Measurements from ENCODE around the gene TMEM140.
"Not testable (repeated sequence)": the region's sequence is repeated elsewhere in the genome, so short reads cannot be mapped to it uniquely, and the experiment has no call there.

Gene TMEM140

GRCh38 chr7:135159359-135160085 is 11.7 kb downstream of the TMEM140 start:
- no peak for DNase-seq

DNA sequence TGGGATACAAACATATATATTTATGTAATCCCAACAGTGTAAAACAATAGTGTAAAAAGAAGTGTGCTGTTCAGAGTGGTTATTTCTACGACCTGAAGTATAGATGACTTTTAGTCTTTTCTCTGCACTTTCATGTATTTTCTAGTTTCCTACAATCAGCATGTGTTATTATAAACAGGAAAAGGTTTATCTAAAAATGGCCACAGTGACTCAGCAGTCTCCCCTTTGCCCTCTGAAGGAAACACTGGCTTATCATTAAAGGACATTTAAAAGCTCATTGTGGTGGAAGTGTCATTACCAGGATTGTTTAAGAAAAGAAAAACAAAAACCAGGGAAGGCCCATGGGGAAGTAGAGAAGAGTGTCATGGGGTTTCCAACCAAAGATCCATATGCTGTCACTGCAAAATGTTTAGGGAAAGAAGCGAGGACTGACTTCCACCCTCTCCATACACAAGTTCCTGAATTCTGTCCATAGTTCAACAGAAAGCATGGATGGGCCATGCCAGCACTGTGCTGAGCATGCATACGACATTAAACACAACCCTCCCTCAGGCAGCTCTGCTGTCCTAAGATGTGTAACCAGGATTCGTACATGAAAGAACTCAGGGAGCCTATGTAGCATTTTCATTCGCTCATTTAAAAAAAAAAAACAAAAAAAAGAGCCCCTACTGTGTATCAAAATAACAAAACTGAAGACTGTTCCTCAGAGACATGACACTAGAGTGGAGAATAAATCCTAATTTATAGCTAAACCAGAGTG is 12.4 kb downstream of the TMEM140 start:
- no peak for DNase-seq

DNA sequence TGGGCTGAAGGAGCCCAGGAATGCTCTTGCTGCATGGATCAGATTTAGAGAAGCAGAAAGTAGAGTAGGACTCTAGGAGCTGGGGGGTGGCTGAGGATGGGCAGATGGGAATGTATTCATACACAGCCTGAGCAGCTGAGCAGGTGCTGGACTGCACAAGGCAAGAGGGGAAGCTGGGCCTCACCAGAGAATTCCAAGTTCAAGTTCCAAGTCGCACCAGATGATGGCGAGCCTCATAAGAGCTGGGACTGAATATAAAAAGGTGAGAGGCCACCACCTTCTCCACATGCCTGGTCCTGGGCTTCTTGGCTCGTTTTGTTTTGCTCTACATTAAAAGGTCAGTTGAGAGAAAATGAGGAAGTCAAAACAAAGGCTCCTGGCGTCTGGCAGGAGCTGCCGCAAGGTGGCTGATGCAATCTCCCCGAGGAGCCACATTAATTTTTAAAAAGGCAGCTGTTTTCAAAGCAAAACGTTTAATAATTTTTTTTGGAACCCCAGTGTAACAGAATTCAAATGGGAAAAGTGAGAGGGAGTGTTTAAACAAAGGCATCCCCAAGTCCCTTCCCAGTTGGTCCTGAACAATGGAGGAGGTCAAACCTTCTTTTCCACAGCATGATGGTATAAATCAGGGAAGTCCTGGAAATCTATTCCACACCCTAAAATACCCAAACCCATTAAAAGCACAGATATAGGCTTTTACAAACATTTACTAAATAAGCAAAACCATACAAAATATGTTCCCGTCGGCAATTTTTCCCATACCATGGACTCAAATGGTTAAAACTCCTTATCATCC is 13.2 kb downstream of the TMEM140 start:
- no peak for DNase-seq

GRCh38 chr7:135161669-135162068 is 13.8 kb downstream of the TMEM140 start:
- no peak for DNase-seq

DNA sequence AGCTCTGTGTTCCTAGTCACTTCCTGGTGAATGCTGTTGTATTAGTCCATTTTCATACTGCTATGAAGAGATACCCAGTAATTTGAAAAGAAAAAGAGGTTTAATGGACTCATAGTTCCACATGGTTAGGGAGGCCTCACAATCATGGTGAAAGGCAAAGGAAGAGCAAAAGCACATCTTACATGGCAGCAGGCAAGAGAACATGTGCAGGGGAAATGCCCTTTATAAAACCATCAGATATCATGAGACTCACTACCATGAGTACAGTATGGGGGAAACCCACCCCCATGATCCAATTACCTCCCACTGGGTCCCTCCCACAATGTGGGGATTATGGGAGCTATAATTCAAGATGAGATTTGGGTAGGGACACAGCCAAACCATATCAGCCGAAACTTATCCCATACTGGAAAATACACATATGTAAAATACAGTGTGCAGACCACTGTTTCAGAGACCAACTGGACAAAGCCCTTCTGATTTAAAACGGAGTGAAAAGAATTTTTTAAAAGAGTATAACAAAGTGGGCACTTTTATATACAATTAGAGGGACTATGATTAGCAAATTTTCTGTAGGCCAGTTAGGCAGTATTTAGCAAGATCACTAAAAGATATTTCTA is 14.6 kb downstream of the TMEM140 start:
- DNase-seq, result no peak

DNA sequence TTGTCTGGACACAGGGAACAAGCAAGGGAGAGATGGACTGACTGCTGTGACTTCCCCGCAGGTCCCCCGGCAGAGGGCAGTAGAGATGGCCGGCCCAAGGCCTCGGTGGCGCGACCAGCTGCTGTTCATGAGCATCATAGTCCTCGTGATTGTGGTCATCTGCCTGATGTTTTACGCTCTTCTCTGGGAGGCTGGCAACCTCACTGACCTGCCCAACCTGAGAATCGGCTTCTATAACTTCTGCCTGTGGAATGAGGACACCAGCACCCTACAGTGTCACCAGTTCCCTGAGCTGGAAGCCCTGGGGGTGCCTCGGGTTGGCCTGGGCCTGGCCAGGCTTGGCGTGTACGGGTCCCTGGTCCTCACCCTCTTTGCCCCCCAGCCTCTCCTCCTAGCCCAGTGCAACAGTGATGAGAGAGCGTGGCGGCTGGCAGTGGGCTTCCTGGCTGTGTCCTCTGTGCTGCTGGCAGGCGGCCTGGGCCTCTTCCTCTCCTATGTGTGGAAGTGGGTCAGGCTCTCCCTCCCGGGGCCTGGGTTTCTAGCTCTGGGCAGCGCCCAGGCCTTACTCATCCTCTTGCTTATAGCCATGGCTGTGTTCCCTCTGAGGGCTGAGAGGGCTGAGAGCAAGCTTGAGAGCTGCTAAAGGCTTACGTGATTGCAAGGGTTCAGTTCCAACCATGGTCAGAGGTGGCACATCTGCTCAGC is 16.6 kb downstream of the TMEM140 start:
- no peak for DNase-seq

DNA sequence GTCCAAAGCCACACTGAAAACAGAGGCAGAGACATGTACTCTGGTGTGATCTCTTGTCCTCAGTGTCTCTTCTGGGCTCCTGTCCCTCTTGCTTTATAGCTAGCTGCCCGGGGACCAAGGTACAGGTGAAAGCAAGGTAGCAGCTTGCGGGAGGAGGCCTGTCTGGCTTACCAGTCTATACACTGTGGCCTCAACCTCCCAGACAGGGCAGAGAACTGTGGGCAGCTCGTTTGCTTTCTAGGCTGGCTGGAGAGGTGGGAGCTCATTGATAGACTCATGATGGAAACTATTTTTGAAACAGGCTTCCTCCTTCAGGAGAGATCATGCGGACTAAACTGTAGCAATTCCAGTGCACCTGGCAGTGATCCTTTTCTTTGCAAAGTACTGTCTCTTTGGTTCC is 18.0 kb downstream of the TMEM140 start:
- DNase-seq, result no peak

GRCh38 chr7:135166338-135166990 is 18.6 kb downstream of the TMEM140 start:
- DNase-seq, result no peak

DNA sequence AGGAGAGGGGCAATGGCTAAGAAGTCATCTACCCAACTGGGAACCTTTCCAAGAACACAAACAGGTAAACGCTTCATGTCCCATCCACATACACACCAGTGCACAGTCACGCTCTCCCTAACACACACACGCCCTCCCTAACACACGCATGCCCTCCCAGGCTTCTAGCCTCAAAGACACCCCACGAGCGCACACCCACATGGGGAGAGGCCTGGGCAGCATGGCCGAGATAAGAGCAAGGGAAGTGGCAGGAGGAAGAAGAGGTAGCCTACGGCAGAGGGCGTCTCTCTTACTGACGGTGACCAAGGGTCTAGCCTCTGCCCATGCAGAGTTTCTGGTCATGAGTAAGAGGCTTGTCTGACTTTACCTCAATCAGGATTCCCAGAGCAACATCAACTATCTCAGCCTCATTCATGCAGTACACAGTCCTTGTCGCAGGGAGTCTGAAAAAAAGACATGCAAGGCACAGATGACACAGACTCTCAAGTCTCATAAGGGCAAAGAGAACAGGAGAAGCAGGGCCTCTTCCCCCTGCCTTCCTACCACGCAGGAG is 19.6 kb downstream of the TMEM140 start:
- no peak for DNase-seq

GRCh38 chr7:135168001-135168400 is 20.1 kb downstream of the TMEM140 start:
- DNase-seq, result peak; percentile 58

DNA sequence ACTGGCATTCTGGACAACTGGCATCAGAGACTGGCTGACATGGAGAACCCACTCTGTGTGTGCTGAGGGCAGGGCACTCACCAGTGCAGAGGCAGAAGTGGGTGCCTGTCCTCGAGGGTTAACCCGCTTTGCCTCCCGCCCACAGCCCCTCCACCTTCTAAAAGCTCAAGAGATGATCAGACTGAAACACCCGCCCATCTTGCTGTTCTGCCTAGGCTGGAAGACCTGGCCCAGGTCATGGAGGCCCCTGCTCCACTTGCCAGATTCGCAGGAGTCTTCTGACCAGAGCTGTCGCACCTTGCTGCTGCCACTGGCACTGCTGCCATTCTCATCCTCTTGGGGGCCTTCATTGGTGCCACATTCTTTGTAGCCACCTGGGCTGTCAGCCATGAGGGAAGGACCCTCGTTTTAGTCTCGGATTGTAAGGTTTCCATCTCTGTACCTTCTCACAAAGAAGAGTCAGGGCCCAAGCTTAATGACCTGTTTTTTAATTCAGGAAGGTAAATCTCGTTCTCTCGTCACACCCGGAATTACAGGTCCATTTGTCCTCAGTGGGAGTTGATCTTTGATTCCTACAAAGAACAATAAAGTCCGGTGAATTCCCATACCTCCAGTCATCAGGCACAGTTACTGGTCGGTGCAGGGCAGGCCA is 20.7 kb downstream of the TMEM140 start:
- no peak for DNase-seq

GRCh38 chr7:135169141-135169963 is 21.5 kb downstream of the TMEM140 start:
- DNase-seq, result peak; percentile 74

GRCh38 chr7:135169964-135170273 is 22.0 kb downstream of the TMEM140 start:
- no peak for DNase-seq

- DNase-seq, result peak; percentile 92
Measured at GRCh38 chr7:135170274-135170997, 22.6 kb downstream of the TMEM140 start, which contains the start of gene CYREN. Gene CYREN, minus strand, starts transcription at chr7:135170707. Its CDS starts 1,785 bp downstream, at chr7:135168922.

- DNase-seq, result not testable (repeated sequence)
Measured at GRCh38 chr7:135170998-135171481, 23.2 kb downstream of the TMEM140 start.

- DNase-seq, result not testable (repeated sequence)
Measured at GRCh38 chr7:135171581-135172291, 23.9 kb downstream of the TMEM140 start.

DNA sequence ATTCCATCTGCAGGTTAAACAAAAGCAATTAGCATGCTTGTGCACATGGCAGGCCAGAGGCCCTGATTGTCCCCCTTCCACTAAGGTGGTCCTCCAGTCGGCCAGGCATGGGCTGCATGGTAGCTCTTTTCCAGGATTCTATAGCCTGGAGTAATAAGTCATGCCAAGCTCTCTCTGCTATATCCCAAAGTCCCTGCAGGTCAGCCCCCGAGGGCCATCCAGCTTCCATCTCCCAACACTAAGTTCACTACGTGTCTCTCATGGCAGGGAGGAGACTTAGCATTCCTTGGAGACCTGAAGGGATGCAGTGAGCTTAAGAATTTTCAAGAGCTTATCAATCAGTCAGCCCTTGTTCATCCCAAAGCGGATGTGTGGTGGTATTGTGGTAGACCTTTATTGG is 26.0 kb downstream of the TMEM140 start:
- DNase-seq, result not testable (repeated sequence)

DNA sequence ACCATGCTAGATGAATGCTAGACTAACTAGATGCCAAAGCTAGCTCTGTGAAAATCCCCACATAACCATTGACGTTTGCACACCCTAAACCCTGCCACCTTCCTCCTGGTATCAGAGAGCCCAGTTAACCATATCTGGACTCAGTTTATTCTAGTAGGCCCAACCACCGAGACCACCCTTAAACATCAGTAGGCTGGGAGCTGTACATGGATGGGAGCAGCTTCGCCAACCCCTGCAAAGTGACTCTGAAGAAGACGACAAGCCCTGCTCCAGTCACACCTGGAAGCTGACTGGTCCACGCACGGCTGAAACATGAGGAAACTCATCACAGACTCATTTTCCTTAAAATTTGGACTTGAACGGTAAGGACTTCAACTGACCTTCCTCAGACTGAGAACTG is 27.1 kb downstream of the TMEM140 start:
- DNase-seq, result no peak

GRCh38 chr7:135175931-135176330 is 28.1 kb downstream of the TMEM140 start:
- no peak for DNase-seq
